H1 (cell line): ENCODE results near the gene ACTR6. TPM values are rescaled to one million over a fixed set of nuclear protein-coding genes. Genes with fewer than 3 reads are reported as not detected.
A peak's percentile ranks its signal among the peaks of the same experiment; 100 is the strongest.

Source experiments
- GABPA ChIP-seq: IDR thresholded peaks from 2 replicates; pipeline ENCODE4 v1.6.1; 2011; ENCODE audit warnings: mild to moderate bottlenecking, low read length, moderate library complexity, borderline replicate concordance; ENCODE audit not compliant: insufficient read depth
- HDAC2 ChIP-seq, 2 experiments: fragments of 300-600 bp in 1 of 2; sonication (generic) in 1 of 2; IDR thresholded peaks; 2 replicates each; pipeline ENCODE4 v1.6.1; 2011 to 2012; ENCODE audit warnings: low read depth in 2 of 2, low read length in 2 of 2, mild to moderate bottlenecking in 2 of 2, moderate library complexity in 2 of 2, borderline replicate concordance in 1 of 2, inconsistent platforms in 1 of 2
- JUN ChIP-seq: IDR thresholded peaks from 2 replicates; pipeline ENCODE4 v1.6.1; 2011; ENCODE audit warnings: low read depth, mild to moderate bottlenecking, improper control_type of control experiment, low read length
- POLR2A ChIP-seq, 2 experiments: IDR thresholded peaks; 1 replicate in 1 of 2; 2 replicates in 1 of 2; pipeline ENCODE4 v1.6.1; 2011; ENCODE audit warnings: low read depth in 2 of 2, low read length in 2 of 2, mild to moderate bottlenecking in 2 of 2; ENCODE audit errors: control extremely low read depth in 1 of 2
- POLR2AphosphoS5 ChIP-seq: IDR thresholded peaks from 2 replicates; pipeline ENCODE4 v1.6.1; 2011; ENCODE audit warnings: low read depth, low read length
- SIN3A ChIP-seq, 2 experiments: IDR thresholded peaks in 1 of 2; conservative IDR thresholded peaks in 1 of 2; 2 replicates each; pipeline ENCODE4 v1.6.1; 2011 to 2012; ENCODE audit warnings: low read length in 2 of 2, improper control_type of control experiment in 1 of 2, low read depth in 1 of 2, mild to moderate bottlenecking in 1 of 2
- TAF1 ChIP-seq: IDR thresholded peaks from 2 replicates; pipeline ENCODE4 v1.6.1; 2011; ENCODE audit warnings: mild to moderate bottlenecking, low read depth, low read length
- polyA plus RNA-seq, 7 experiments: library from polyadenylated mRNA; depleted of rRNA in 3 of 7; stranded (reverse) in 5 of 7; unstranded in 2 of 7; fragments of >200 nt in 5 of 7; fragments of 200-250 nt in 2 of 7; gene quantifications; 1 replicate in 5 of 7; 2 replicates in 1 of 7; 4 replicates in 1 of 7; pipeline versions ENCODE4 v1.2.1 to v1.2.3, GENCODE V29; 2011 to 2013; ENCODE audit warnings: missing spikeins in 2 of 7, mixed read lengths in 2 of 7
- total RNA-seq: library from RNA; stranded (reverse); fragmentation: NEBNext Ultra II Directional; extraction: Animal tissue kit (Norgen Biotek cat#: 25700); gene quantifications from 2 replicates; pipeline ENCODE4 v1.2.1, GENCODE V29; 2021
- TF ChIP-seq, protein P1 (sequence below): IDR thresholded peaks from 2 replicates; pipeline ENCODE4 v1.6.1; 2011; ENCODE audit warnings: low read length, improper control_type of control experiment
- TF ChIP-seq, protein P2 (sequence below): fragments of 300-600 bp; sonication (generic); IDR thresholded peaks from 2 replicates; pipeline ENCODE4 v1.7.1; 2012; ENCODE audit warnings: low read length, moderate library complexity, mild to moderate bottlenecking, inconsistent platforms; ENCODE audit not compliant: insufficient replicate concordance

Gene ACTR6
- total and polyA plus RNA-seq, 2 of the 8 experiments (the other 6 are each of a cell fraction or from before 2014, with no cell fraction given): 10.2 to 36.8 TPM

DNA sequence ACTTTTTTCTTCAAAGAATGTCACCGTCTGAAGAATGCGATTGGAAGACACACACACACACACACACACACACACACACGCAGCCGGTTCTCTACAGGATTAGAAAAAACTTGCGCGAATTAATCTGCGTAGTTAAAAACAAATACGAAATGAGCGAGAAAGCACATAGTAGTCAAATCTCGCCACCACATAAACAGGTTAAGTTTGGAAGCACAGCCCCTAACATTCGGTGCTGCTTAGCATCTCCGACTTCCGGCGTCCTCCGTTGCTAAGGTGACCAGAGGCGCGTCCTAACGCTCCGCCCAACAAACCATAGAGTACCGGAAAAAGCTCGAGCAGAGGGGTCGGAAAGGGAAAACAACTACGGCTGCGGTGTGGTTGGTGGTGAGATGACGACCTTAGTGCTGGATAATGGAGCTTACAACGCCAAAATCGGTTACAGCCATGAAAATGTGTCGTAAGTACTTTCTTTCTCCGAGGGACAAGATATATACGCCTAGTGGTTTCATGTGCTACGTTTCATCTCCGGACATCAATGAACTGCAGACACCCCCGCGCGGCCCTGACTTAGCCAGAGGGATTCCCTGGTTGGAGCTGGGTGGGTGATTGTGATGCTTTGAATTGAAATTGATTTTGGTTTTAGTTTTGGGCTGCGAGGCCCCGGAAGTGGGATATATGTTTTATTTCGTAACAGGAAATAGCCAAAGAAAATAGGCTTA, at the start of gene ACTR6 (continued):
- TF ChIP-seq JUN: no peak
- TF ChIP-seq SIN3A (conservative IDR thresholded peaks at IDR 0.05 in 1 of 2, IDR thresholded peaks at IDR 0.05 in 1 of 2; ENCODE audit: low read depth in 1 of 2, low read length in 2 of 2): peak; percentile 99 to 100
- TF ChIP-seq HDAC2 (IDR thresholded peaks at IDR 0.05; ENCODE audit: borderline replicate concordance in 1 of 2, low read depth in 2 of 2, low read length in 2 of 2): 0 out of 4 replicates have a peak, but pooled peaks of 1 of the 2 experiments have one; percentile 45
- peak; percentile 76; the same call in 1 of the 2 replicates for TF ChIP-seq GABPA
- peak; percentile 91 for TF ChIP-seq TAF1
- TF ChIP-seq, protein P1, sequence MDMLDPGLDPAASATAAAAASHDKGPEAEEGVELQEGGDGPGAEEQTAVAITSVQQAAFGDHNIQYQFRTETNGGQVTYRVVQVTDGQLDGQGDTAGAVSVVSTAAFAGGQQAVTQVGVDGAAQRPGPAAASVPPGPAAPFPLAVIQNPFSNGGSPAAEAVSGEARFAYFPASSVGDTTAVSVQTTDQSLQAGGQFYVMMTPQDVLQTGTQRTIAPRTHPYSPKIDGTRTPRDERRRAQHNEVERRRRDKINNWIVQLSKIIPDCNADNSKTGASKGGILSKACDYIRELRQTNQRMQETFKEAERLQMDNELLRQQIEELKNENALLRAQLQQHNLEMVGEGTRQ: no peak
- TF ChIP-seq, protein P2, sequence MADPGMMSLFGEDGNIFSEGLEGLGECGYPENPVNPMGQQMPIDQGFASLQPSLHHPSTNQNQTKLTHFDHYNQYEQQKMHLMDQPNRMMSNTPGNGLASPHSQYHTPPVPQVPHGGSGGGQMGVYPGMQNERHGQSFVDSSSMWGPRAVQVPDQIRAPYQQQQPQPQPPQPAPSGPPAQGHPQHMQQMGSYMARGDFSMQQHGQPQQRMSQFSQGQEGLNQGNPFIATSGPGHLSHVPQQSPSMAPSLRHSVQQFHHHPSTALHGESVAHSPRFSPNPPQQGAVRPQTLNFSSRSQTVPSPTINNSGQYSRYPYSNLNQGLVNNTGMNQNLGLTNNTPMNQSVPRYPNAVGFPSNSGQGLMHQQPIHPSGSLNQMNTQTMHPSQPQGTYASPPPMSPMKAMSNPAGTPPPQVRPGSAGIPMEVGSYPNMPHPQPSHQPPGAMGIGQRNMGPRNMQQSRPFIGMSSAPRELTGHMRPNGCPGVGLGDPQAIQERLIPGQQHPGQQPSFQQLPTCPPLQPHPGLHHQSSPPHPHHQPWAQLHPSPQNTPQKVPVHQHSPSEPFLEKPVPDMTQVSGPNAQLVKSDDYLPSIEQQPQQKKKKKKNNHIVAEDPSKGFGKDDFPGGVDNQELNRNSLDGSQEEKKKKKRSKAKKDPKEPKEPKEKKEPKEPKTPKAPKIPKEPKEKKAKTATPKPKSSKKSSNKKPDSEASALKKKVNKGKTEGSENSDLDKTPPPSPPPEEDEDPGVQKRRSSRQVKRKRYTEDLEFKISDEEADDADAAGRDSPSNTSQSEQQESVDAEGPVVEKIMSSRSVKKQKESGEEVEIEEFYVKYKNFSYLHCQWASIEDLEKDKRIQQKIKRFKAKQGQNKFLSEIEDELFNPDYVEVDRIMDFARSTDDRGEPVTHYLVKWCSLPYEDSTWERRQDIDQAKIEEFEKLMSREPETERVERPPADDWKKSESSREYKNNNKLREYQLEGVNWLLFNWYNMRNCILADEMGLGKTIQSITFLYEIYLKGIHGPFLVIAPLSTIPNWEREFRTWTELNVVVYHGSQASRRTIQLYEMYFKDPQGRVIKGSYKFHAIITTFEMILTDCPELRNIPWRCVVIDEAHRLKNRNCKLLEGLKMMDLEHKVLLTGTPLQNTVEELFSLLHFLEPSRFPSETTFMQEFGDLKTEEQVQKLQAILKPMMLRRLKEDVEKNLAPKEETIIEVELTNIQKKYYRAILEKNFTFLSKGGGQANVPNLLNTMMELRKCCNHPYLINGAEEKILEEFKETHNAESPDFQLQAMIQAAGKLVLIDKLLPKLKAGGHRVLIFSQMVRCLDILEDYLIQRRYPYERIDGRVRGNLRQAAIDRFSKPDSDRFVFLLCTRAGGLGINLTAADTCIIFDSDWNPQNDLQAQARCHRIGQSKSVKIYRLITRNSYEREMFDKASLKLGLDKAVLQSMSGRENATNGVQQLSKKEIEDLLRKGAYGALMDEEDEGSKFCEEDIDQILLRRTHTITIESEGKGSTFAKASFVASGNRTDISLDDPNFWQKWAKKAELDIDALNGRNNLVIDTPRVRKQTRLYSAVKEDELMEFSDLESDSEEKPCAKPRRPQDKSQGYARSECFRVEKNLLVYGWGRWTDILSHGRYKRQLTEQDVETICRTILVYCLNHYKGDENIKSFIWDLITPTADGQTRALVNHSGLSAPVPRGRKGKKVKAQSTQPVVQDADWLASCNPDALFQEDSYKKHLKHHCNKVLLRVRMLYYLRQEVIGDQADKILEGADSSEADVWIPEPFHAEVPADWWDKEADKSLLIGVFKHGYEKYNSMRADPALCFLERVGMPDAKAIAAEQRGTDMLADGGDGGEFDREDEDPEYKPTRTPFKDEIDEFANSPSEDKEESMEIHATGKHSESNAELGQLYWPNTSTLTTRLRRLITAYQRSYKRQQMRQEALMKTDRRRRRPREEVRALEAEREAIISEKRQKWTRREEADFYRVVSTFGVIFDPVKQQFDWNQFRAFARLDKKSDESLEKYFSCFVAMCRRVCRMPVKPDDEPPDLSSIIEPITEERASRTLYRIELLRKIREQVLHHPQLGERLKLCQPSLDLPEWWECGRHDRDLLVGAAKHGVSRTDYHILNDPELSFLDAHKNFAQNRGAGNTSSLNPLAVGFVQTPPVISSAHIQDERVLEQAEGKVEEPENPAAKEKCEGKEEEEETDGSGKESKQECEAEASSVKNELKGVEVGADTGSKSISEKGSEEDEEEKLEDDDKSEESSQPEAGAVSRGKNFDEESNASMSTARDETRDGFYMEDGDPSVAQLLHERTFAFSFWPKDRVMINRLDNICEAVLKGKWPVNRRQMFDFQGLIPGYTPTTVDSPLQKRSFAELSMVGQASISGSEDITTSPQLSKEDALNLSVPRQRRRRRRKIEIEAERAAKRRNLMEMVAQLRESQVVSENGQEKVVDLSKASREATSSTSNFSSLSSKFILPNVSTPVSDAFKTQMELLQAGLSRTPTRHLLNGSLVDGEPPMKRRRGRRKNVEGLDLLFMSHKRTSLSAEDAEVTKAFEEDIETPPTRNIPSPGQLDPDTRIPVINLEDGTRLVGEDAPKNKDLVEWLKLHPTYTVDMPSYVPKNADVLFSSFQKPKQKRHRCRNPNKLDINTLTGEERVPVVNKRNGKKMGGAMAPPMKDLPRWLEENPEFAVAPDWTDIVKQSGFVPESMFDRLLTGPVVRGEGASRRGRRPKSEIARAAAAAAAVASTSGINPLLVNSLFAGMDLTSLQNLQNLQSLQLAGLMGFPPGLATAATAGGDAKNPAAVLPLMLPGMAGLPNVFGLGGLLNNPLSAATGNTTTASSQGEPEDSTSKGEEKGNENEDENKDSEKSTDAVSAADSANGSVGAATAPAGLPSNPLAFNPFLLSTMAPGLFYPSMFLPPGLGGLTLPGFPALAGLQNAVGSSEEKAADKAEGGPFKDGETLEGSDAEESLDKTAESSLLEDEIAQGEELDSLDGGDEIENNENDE: no peak
- peak; percentile 85 for TF ChIP-seq POLR2AphosphoS5
- peak; percentile 67 to 93 for TF ChIP-seq POLR2A (IDR thresholded peaks at IDR 0.05; ENCODE audit: control extremely low read depth in 1 of 2, low read depth in 2 of 2, low read length in 2 of 2)
